Measurements from ENCODE around the gene NXPH4. TPM values are rescaled to one million over a fixed set of nuclear protein-coding genes. Genes with fewer than 3 reads are reported as not detected.

Gene NXPH4
- total RNA-seq, 1 experiment from 2014 or later, result 20.3 TPM

DNA sequence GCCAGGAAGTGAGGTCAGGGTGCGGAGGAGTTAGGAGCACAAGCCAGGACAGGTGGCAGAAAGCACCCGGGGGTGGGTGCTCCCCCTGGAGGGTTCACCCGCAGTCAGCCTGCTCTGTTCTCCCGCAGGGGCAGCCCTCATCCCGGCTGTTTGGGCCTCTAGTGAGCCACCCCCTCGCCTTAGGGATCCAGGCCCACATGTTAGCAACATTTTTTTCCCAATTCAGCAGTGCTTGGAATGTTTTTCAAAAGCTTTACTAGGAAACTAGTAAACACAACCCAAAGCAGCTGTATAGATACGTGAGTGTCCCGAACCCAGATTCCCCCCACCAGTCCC, 28.5 kb upstream of the NXPH4 start:
- TF ChIP-seq EZH2 (IDR thresholded peaks at IDR 0.05; ENCODE audit: low read depth), result no peak
- TF ChIP-seq, protein P1, sequence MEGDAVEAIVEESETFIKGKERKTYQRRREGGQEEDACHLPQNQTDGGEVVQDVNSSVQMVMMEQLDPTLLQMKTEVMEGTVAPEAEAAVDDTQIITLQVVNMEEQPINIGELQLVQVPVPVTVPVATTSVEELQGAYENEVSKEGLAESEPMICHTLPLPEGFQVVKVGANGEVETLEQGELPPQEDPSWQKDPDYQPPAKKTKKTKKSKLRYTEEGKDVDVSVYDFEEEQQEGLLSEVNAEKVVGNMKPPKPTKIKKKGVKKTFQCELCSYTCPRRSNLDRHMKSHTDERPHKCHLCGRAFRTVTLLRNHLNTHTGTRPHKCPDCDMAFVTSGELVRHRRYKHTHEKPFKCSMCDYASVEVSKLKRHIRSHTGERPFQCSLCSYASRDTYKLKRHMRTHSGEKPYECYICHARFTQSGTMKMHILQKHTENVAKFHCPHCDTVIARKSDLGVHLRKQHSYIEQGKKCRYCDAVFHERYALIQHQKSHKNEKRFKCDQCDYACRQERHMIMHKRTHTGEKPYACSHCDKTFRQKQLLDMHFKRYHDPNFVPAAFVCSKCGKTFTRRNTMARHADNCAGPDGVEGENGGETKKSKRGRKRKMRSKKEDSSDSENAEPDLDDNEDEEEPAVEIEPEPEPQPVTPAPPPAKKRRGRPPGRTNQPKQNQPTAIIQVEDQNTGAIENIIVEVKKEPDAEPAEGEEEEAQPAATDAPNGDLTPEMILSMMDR (conservative IDR thresholded peaks at IDR 0.05), result no peak
- no peaks in the 10 kb centered on the region for H3K36me3 ChIP-seq (ENCODE audit: low read depth)
- no peak overlapping the region for H3K4me3 ChIP-seq

DNA sequence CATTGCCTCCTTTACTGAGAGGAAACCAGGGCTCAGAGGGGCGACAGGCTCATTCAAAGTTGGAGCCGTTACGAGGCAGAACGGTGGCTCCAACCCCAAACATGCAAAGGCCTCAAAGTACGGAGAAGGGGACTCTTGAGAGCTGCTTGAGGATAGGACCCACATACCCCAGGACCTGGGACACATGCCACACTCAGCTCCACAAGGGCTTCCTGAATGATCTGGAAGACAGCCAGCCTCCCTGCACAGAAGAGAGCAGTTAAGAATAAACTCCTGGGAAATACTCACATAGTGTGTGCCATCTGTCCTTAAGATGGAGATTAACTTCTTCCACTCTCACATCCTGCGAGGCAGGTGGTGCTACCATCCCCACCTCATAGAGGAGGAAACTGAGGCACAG, 26.6 kb upstream of the NXPH4 start:
- Histone ChIP-seq H3K9me3 (ENCODE audit: insufficient read depth, low read depth) (no peaks in the 10 kb centered on the region), H4K20me1 (ENCODE audit: insufficient read depth) (no peaks in the 10 kb centered on the region), H3K27me3 (ENCODE audit: insufficient read depth, low read depth) (no peaks in the 10 kb centered on the region), H3K36me3 (ENCODE audit: low read depth) (no peaks in the 10 kb centered on the region), H3K9me2 (ENCODE audit: insufficient read depth) (no peaks in the 10 kb centered on the region), H2AFZ (no peak overlapping the region), H3K4me1 (replicated peaks; ENCODE audit: insufficient read depth) (no peaks in the 10 kb centered on the region), H3K79me2 (ENCODE audit: low read depth) (no peaks in the 10 kb centered on the region), H3K4me3 (no peak overlapping the region), H3K4me2 (no peak overlapping the region), H3F3A (ENCODE audit: insufficient read depth, low read depth) (no peaks in the 10 kb centered on the region), H3K27ac (no peak overlapping the region)
- intact Hi-C loops (cut with micrococcal nuclease; ENCODE audit: unreplicated experiment), result no loop called here
- no peak for TF ChIP-seq EZH2 (IDR thresholded peaks at IDR 0.05; ENCODE audit: low read depth)
- TF ChIP-seq, protein P1 (conservative IDR thresholded peaks at IDR 0.05), result no peak
- BruUV-seq (replicated peaks), result no TSS peak
- POLR2A ChIA-PET (ENCODE audit: unreplicated experiment), result no interaction called here
- no peak for DNase-seq
- CTCF ChIA-PET, result no interaction called here

More for the DNA sequence above, 28.5 kb upstream of the NXPH4 start:
- DNase-seq, result no peak
- Histone ChIP-seq H3K4me1 (replicated peaks; ENCODE audit: insufficient read depth) (no peaks in the 10 kb centered on the region), H3K27me3 (ENCODE audit: insufficient read depth, low read depth) (no peaks in the 10 kb centered on the region), H3K79me2 (ENCODE audit: low read depth) (no peaks in the 10 kb centered on the region), H4K20me1 (ENCODE audit: insufficient read depth) (no peaks in the 10 kb centered on the region), H3K27ac (no peak overlapping the region), H3F3A (ENCODE audit: insufficient read depth, low read depth) (no peaks in the 10 kb centered on the region), H3K4me2 (no peak overlapping the region), H3K9me2 (ENCODE audit: insufficient read depth) (no peaks in the 10 kb centered on the region), H3K9me3 (ENCODE audit: insufficient read depth, low read depth) (no peaks in the 10 kb centered on the region), H2AFZ (no peak overlapping the region)
- ChIA-PET CTCF (no interaction called here), POLR2A (ENCODE audit: unreplicated experiment) (no interaction called here)
- BruUV-seq (replicated peaks), result no TSS peak
- intact Hi-C loops (cut with micrococcal nuclease; ENCODE audit: unreplicated experiment), result loop anchor here (10.0 kb wide), 1 partner anchor 353 kb away; no protein-coding TSS in a partner anchor

DNA sequence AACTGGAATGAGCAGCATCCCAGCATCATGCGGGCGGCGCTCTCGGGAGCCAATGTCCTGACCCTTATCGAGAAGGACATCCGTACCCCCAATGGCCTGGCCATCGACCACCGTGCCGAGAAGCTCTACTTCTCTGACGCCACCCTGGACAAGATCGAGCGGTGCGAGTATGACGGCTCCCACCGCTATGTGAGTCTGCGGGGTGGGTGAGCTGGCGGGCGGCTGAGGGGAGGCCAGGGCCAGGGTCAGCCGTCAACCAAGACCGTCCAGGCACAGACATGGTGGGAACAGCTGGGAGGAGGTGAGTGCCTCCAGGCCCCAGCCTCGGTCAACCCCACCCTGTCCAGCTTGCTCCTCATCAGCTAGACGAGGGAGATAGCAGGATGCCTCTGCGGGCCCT, 25.8 kb upstream of the NXPH4 start:
- no peak overlapping the region for H2AFZ ChIP-seq
- no peaks in the 10 kb centered on the region for H3K9me3 ChIP-seq (ENCODE audit: insufficient read depth, low read depth)
- no peaks in the 10 kb centered on the region for H3K4me1 ChIP-seq (replicated peaks; ENCODE audit: insufficient read depth)
- TF ChIP-seq, protein P1 (conservative IDR thresholded peaks at IDR 0.05), result no peak
- TF ChIP-seq EZH2 (IDR thresholded peaks at IDR 0.05; ENCODE audit: low read depth), result no peak
- BruUV-seq (replicated peaks), result no TSS peak
- intact Hi-C loops (cut with micrococcal nuclease; ENCODE audit: unreplicated experiment), result no loop called here
- no peak overlapping the region for H3K4me3 ChIP-seq
- H3K36me3 ChIP-seq (ENCODE audit: low read depth), result no peaks in the 10 kb centered on the region
- H3F3A ChIP-seq (ENCODE audit: insufficient read depth, low read depth), result no peaks in the 10 kb centered on the region
- CTCF ChIA-PET, result no interaction called here
- no peak overlapping the region for H3K4me2 ChIP-seq
- DNase-seq, result no peak
- no peaks in the 10 kb centered on the region for H3K9me2 ChIP-seq (ENCODE audit: insufficient read depth)
- no peaks in the 10 kb centered on the region for H3K79me2 ChIP-seq (ENCODE audit: low read depth)
- H4K20me1 ChIP-seq (ENCODE audit: insufficient read depth), result no peaks in the 10 kb centered on the region
- H3K27ac ChIP-seq, result no peak overlapping the region
- POLR2A ChIA-PET (ENCODE audit: unreplicated experiment), result no interaction called here
- no peaks in the 10 kb centered on the region for H3K27me3 ChIP-seq (ENCODE audit: insufficient read depth, low read depth)

Measured in PC-9 (cell line).